Left lung (tissue), 10 donors: ENCODE data around the gene CDRT4. TPM values are rescaled to one million over a fixed set of nuclear protein-coding genes. Genes with fewer than 3 reads are reported as not detected.
"Not testable (repeated sequence)": the region's sequence is repeated elsewhere in the genome, so short reads cannot be mapped to it uniquely, and the experiment has no call there.

Experiments used
- ATAC-seq: fragments of 200-7000 bp; cut with Tn5 transposase; one replicate; pipeline ENCODE4 v1.9.1; 2020; ENCODE audit warnings: moderate library complexity
- DNase-seq, 4 donors: peaks; one replicate each; pipeline ENCODE4 v3.0.0-alpha.2; 2013 to 2020
- H3K27ac ChIP-seq, 2 donors: fragments of 200-600 bp; sonication (generic) in 1 of 2; one replicate each; pipeline versions ENCODE4 v1.5.0 to v1.8.0; 2020 to 2021
- H3K27me3 ChIP-seq, 2 donors: fragments of 200-600 bp; sonication (generic) in 1 of 2; one replicate each; pipeline versions ENCODE4 v1.5.0 to v1.8.0; 2020 to 2021
- H3K36me3 ChIP-seq, 2 donors: fragments of 200-600 bp; sonication (generic) in 1 of 2; one replicate each; pipeline versions ENCODE4 v1.5.0 to v1.8.0; 2020 to 2021
- H3K4me1 ChIP-seq, 2 donors: fragments of 200-600 bp; one replicate each; pipeline ENCODE4 v1.8.0; 2021
- H3K4me3 ChIP-seq, 2 donors: fragments of 200-600 bp; sonication (generic) in 1 of 2; one replicate each; pipeline versions ENCODE4 v1.5.0 to v1.8.0; 2020 to 2021; ENCODE audit warnings: mild to moderate bottlenecking in 1 of 2
- H3K9me3 ChIP-seq, 2 donors: fragments of 200-600 bp; sonication (generic) in 1 of 2; one replicate each; pipeline versions ENCODE4 v1.5.0 to v1.8.0; 2020 to 2021
- intact Hi-C, 2 donors: fragments of 100-400 bp; cut with DNase I; formaldehyde crosslinking; loops; one replicate each; pipeline versions ENCODE4 v1.11.2 to v1.14.2; 2022
- polyA plus RNA-seq, 6 donors: library from polyadenylated mRNA; unstranded; fragments of 120-200 nt; gene quantifications; one replicate each; pipeline ENCODE4 v1.2.1, GENCODE V29; 2013; ENCODE audit not compliant: insufficient read length in 6 of 6
- total RNA-seq, 2 donors: library from RNA; stranded (reverse); fragmentation: NEBNext Ultra II Directional; extraction: Animal tissue kit (Norgen Biotek cat#: 25700); gene quantifications; one replicate each; pipeline ENCODE4 v1.2.1, GENCODE V29; 2021
- TF ChIP-seq, protein P1 (sequence below), 2 donors: fragments of 200-600 bp; sonication (generic) in 1 of 2; IDR thresholded peaks; one replicate each; pipeline versions ENCODE4 v1.5.0 to v1.8.0; 2021; ENCODE audit warnings: antibody characterized with exemption in 2 of 2
- donor health status: DM: no; HTN: yes; CAD: no.
- donor health status: DM: no; HTN: no; CAD: no.

CDRT4 gene
- total and polyA plus RNA-seq, 8 donors: 2.7 to 24.9 (median 17.8) TPM

DNA sequence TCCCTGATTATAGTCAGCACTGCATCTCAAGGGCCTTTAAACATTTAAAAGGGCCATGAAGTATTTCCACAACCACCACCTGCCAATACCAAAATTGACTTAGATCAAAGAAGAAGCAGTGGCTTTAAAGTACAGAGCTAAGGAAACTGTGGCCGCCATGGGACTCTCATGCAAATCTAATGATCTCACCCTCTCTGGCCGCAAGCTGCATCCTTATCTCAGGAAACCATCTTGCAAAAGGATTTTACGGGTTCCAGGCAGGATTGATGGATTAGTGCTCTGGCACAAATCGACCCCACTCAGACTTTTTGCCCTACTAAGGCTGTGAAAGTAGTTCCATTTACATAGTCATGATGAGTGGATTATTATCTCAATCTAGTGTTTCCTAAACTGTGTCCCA, 22.6 kb downstream of the CDRT4 start:
- DNase-seq: no peak
- H3K27ac ChIP-seq: no peak overlapping the region
- no peaks in the 10 kb centered on the region for H3K36me3 ChIP-seq
- no peaks in the 10 kb centered on the region for H3K27me3 ChIP-seq
- H3K4me3 ChIP-seq: no peak overlapping the region
- ATAC-seq: no peak
- peaks cover 0 to 8% of the 10 kb centered on the region in 2 donors for H3K4me1 ChIP-seq
- TF ChIP-seq, protein P1, sequence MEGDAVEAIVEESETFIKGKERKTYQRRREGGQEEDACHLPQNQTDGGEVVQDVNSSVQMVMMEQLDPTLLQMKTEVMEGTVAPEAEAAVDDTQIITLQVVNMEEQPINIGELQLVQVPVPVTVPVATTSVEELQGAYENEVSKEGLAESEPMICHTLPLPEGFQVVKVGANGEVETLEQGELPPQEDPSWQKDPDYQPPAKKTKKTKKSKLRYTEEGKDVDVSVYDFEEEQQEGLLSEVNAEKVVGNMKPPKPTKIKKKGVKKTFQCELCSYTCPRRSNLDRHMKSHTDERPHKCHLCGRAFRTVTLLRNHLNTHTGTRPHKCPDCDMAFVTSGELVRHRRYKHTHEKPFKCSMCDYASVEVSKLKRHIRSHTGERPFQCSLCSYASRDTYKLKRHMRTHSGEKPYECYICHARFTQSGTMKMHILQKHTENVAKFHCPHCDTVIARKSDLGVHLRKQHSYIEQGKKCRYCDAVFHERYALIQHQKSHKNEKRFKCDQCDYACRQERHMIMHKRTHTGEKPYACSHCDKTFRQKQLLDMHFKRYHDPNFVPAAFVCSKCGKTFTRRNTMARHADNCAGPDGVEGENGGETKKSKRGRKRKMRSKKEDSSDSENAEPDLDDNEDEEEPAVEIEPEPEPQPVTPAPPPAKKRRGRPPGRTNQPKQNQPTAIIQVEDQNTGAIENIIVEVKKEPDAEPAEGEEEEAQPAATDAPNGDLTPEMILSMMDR (IDR thresholded peaks at IDR 0.05): no peak
- intact Hi-C loops: no loop called here
- H3K9me3 ChIP-seq: no peaks in the 10 kb centered on the region

DNA sequence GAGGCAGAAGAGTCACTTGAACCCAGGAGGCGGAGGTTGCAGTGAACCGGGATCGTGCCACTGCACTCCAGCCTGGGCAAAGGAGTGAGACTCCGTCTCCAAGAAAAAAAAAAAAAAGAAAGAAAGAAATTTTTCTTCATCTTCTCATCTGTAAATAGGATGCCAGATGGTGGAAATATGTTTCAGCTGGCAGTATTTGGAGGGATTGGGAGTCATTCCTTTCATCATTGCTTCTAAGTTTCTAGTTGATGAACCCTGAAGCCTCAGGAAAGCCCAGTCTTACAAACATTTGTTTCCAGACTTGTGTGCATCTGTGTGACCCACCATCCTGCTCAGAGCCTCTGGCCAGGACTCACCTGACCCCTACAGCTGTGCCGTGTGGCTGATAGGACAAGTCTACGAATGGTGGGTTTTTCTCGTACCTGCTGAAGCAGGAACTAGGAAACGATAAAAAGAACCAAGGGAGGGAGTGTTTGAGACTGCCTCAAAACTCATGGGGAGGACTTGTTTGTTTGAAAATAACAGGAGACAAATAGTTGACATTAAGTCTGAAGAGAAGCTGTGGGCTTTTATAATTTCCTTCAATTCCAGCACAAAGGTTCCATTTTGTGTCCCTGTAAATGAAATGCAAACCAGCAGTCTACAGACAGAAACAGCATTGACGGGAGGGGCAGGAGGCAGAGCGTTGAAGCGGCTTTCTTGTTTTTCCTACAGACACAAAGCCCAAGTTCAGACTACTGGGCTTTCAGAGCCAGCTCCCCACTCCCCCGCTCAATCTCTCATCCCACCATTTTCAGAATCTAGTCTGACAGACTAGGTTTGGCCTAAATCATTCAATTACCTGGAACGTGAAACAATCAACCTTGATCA, 24.9 kb downstream of the CDRT4 start:
- TF ChIP-seq, protein P1 (IDR thresholded peaks at IDR 0.05): no peak
- intact Hi-C loops: no loop called here
- no peak for ATAC-seq

DNA sequence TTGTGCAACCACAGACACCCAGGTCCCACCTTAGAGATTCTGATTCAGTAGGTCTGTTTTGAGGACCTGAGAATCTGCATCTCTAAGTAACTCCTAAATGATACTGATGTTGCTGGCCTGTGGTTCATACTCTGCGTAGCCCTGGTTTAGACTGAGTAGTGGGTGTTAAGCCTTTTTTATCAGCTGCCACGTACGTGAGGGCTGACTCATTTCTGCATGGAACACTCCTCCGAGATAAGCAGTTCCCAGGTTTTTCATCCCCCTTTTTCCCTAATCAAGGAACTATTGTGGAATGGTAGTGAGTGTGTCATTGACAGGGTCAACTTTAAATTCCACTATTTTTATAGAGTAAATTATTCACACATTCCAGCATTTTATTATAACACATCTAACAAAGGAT, 26.1 kb downstream of the CDRT4 start:
- no peaks in the 10 kb centered on the region for H3K9me3 ChIP-seq
- H3K4me3 ChIP-seq: no peak overlapping the region
- no peaks in the 10 kb centered on the region for H3K27me3 ChIP-seq
- no peak for DNase-seq
- peaks cover 0 to 10% of the 10 kb centered on the region in 2 donors for H3K4me1 ChIP-seq
- no peak overlapping the region for H3K27ac ChIP-seq
- intact Hi-C loops: no loop called here
- TF ChIP-seq, protein P1 (IDR thresholded peaks at IDR 0.05): no peak
- ATAC-seq: no peak
- peaks cover 0 to 4% of the 10 kb centered on the region in 2 donors for H3K36me3 ChIP-seq

More for the DNA sequence above, 24.9 kb downstream of the CDRT4 start:
- Histone ChIP-seq H3K36me3 (peaks cover 0 to 4% of the 10 kb centered on the region in 2 donors), H3K4me1 (no peaks in the 10 kb centered on the region), H3K4me3 (no peak overlapping the region), H3K27ac (no peak overlapping the region), H3K27me3 (no peaks in the 10 kb centered on the region), H3K9me3 (no peaks in the 10 kb centered on the region)
- no peak for DNase-seq

DNA sequence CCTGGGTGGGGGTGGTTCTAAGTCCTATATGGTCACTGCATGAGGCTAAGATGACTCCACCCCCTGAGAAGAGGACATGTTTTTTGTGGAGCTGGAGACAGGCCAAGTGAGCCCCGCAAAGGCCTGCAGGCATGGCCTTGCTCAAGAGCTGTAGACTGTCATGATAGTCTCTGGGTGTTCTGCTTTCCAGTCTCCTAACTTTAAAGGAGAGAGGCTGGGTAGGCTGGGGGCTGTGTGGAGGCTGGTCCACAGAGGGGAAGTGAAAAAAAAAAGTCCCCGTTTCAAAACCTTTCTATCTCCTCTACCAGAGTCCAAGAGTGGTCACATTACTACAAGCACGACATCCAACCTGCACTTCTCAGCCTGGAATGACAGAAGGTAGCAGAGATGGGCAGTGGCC, 27.1 kb downstream of the CDRT4 start:
- H3K4me3 ChIP-seq: no peak overlapping the region
- ATAC-seq (no peak), DNase-seq (no peak)
- H3K36me3 ChIP-seq: peaks cover 0 to 4% of the 10 kb centered on the region in 2 donors
- intact Hi-C loops: no loop called here
- peaks cover 0 to 20% of the 10 kb centered on the region in 2 donors for H3K4me1 ChIP-seq
- no peaks in the 10 kb centered on the region for H3K27me3 ChIP-seq
- no peak overlapping the region for H3K27ac ChIP-seq
- TF ChIP-seq, protein P1 (IDR thresholded peaks at IDR 0.05): no peak
- H3K9me3 ChIP-seq: no peaks in the 10 kb centered on the region

DNA sequence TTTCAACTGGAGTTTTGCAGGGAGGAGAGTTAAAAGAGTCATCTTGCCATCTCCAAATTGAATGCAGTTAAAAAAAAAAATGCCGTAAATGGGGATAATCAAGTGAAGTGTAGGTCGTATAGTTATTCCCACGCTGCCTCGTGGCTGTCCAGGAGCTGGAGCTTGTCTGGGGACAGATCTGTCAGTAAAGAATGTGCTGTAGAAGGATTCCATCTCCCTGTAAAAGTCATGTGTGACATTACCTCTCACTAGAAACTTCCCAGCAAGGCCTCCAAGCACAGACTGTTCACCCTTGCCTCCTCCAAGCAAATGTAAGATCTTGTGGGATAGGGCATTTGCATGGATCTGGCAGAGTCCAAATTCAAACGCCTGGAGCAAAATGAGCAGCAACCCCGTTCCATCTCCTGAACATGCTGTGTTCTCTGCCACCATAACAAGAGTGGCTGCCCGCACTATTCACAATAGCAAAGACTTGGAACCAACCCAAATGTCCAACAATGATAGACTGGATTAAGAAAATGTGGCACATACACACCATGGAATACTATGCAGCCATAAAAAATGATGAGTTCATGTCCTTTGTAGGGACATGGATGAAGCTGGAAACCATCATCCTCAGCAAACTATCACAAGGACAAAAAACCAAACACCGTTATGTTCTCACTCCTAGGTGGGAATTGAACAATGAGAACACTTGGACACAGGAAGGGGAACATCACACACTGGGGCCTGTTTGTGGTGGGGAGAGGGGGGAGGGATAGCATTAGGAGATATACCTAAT, 28.0 kb downstream of the CDRT4 start:
- Histone ChIP-seq H3K4me1 (peaks cover 0 to 21% of the 10 kb centered on the region in 2 donors), H3K27ac (peak overlapping the region in 1 of 2 donors; percentile 68)
- H3K9me3 ChIP-seq, H3K27me3 ChIP-seq, DNase-seq, H3K4me3 ChIP-seq, H3K36me3 ChIP-seq, intact Hi-C loops, ATAC-seq: not testable (repeated sequence)
